HG03095 (cell line): ENCODE data around the gene PACS2.
"Not testable (repeated sequence)": the region's sequence is repeated elsewhere in the genome, so short reads cannot be mapped to it uniquely, and the experiment has no call there.

ENCODE experiments used
- ATAC-seq: cut with Tn5 transposase; IDR thresholded peaks from one replicate; pipeline ENCODE4 v1.9.1; 2021; ENCODE audit warnings: moderate library complexity; ENCODE audit not compliant: unreplicated experiment

Gene PACS2

DNA sequence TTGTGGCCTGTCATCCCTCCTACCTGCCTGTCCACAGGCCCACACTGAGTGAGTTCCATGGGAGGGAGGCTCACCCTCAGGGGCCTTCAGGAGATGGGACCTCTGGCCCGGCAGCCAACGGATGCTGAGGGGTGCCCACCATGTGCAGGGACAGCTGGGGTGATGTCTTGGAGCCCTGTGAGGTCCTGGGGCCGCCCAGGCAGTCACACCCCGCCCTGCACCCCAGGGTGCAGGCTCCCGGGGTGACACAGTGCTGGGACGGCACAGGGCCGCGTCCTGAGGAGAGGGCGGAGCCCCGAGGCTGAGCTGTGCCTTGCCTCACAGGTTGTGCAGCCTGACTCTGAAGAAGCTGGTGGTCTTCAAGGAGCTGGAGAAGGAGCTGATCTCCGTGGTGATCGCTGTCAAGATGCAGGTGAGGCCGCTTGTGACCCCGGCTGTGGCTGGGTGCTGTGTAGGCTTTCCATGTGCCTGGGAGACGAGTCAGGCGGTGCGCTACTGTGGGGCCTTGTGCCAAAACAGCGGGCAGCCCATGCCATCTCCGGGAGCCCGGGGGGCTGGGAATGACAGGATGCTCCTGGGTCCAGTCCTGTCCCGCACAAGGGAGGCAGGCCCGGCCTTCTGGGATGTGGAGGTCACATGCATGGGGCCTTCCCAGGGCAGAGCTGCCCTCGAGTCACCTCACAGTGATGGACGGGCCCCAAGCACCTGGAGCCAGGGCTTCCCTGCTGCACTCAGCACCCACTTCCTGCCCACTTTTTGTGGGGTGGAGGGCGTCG, 33.8 kb downstream of the PACS2 start:
- no peak for ATAC-seq

DNA sequence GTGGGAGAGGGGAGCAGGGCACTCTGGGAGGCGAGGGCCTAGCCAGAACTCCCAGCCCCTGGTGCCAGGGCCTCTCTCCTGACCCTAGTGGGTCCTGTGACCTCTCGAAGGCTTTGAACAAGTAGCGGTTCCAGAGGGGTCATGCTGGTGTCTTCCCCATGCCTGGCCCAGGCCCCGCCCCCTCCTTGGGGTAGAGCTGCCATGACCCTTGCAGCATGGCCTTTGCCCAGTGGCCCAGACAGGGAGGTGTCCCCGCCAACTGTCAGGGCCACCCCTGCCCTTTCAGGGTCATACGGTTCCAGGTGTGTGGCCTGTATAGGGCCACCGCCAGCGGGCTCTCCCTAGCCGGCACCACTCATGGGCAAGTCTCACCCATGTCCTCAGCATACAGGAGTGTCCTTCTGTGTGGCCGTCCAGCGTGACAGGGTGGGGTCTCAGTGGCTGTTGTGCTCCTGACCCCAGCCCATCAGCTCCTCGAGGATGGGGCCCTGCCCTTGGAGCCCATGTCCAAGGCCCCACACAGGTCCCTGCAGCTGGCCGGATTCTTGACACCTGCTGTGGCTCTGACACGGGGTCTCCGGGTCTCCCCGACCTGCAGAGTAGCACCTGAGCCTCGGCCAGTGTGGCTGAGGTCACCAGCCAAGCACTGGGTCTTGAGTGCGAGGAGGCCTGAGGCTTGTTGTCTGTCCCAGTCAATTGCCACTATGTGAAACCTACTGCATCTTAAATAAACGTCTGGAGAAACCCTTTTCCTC, 34.6 kb downstream of the PACS2 start:
- ATAC-seq, result no peak

DNA sequence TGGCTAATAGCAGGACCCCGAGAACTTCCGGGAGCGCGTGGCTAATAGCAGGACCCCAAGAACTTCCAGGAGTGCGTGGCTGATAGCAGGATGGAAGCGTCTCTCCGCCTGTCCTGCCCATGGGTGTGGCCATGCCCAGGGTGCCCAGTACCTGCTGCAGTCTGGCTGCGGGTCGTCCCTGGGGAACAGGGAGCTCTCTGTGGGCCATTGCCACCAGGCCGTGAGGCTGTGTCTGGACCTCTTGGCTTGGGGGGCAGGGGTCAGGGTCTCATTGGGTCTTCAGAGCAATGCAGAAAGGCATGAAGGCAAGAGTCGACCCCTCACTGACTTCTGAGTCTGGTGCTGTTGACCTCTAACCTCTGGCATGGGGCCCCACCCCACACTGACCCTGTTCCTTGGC, 35.4 kb downstream of the PACS2 start:
- ATAC-seq, result no peak

DNA sequence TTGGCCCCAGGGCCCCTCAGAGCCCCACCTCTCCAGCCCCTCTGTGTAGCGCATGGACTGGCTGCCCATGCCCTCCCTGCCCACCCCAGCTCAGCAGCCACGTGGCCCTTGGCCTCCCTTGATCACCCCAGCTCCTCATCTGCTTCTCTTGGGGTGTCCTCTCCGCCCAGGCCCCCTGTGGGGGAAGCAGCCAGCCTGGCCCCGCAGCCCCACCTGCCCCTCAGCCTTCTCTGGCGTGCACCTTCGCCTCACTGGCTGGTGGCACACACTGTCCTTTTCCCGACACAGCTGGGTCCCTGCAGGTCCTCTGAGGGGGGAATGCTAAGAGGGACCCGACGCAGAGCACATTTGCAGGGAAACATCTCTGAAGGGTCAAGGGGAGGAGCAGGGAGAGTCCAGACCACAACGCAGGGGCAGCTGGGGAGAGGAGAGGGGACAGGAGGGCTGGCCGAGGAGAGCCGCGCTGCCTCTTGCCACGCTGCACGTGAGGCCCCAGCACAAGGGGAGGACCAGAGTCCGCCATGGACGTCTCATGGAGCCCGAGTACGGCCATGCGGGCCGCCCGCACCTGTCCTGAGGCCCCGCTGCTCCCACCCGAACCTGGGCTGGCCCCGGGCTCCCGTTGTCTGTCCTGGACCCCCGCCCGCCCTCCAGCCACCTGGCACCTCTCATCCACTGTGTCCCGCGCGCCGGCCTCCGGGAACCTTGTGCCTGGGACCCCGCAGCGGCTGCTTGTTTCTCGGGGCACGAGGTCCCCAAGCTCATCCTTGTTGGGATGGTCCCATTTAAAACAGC, 36.1 kb downstream of the PACS2 start:
- ATAC-seq, result no peak

DNA sequence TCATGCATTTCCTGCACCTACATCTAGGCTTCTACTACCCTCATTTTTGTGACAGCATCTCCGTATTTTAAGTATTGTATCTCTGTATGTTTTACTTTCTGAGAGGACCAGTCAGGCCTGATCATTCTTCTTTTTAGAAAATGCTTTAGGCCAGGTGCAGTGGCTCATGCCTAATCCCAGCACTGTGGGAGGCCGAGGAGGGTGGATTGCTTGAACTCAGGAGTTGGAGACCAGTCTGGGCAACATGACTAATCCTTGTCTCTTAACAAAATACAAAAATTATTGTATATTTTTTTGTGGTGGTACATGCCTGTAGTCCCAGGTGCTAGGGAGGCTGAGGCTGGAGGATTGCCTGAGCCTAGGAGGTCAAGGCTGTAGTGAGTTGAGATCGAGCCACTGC, 36.9 kb downstream of the PACS2 start:
- ATAC-seq, result no peak

DNA sequence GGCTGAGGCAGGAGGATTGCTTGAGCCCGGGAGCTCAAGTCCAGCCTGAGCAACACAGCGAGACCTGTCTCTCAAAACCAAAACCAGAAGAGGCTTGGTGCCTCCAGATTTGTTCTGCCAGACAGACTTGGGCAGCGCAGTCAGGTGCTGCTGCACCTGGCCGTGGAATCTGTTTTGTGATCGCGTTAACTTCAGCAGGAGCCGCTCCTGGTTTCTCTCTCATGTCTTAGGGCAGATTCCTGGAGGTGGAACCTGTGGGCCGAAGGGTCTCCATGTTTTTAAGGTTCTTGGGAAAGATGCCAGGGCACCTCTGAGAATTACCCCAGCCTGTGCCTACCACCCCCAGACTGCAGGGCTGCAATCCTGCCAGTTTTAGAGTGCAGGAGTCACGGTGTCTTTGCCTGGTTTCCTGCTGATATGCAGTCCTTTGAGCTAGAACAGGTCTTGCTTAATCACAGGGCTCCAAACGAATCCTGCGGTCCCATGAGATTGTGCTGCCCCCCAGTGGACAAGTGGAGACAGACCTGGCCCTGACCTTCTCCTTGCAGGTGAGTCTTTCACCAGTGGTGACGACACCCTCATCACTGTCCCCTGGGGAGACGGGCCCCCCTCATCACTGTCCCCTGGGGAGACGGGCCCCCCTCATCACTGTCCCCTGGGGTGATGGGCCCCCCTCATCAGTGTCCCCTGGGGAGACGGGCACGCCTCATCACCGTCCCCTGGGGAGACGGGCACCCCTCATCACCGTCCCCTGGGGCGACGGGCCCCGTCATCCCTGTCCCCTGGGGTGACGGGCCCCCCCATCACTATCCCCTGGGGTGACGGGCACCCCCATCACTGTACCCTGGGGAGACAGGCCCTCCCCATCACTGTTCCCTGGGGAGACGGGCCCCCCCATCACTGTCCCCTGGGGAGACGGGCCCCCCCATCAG, 37.6 kb downstream of the PACS2 start:
- no peak for ATAC-seq

DNA sequence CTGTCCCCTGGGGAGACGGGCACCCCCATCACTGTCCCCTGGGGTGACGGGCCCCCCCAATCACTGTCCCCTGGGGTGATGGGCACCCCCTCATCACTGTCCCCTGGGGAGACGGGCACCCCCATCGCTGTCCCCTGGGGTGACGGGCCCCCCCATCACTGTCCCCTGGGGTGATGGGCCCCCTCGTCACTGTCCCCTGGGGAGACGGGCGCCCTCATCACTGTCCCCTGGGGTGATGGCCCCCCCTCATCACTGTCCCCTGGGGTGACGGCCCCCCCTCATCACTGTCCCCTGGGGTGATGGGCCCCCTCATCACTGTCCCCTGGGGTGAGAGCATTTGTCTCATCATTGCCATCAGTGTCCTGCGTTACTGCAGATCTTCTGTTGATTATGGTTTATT, 38.6 kb downstream of the PACS2 start:
- ATAC-seq, result no peak

DNA sequence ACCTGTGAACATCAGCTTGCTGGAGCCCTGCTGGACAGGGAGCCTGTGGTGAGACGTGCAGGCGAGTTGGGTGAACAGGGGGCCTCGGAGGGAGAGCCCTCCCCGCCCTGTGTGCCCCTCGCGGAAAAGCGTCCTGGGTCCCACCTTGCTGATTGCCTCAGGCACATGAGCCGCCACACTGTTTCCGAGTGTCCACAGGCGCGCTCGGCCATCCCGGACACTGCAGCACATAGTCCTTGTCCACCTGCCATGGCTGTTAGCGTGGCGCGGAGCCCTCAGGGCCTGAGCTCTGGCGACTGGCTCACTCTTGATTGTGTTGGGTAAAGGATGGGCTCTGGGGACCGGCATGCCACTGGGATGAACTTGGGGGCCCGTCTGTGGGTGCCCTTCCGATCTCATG, 40.0 kb downstream of the PACS2 start:
- no peak for ATAC-seq

DNA sequence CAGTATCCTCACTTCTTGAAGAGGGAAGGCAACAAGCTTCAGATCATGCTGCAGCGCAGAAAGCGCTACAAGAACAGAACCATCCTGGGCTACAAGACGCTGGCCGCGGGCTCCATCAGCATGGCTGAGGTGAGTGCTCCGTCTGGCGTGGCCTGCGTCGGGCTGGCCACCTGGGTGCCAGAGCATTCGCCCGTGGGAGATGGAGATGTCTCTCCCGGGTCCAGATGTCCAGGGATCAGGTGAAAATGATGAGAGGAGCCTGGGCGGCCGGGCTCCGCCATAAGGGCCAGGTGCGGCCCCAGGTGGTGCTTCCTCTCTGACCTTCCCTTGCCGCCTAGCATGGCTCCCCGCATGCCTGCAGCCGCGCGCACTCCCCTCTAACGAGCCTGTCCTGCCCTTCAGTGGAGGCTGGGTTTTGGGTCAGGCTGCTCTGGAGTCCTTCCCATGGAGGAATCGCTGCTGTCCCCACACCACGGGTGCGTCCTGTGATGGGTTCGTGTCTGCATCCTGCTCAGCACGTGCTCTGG, 40.6 kb downstream of the PACS2 start:
- no peak for ATAC-seq

DNA sequence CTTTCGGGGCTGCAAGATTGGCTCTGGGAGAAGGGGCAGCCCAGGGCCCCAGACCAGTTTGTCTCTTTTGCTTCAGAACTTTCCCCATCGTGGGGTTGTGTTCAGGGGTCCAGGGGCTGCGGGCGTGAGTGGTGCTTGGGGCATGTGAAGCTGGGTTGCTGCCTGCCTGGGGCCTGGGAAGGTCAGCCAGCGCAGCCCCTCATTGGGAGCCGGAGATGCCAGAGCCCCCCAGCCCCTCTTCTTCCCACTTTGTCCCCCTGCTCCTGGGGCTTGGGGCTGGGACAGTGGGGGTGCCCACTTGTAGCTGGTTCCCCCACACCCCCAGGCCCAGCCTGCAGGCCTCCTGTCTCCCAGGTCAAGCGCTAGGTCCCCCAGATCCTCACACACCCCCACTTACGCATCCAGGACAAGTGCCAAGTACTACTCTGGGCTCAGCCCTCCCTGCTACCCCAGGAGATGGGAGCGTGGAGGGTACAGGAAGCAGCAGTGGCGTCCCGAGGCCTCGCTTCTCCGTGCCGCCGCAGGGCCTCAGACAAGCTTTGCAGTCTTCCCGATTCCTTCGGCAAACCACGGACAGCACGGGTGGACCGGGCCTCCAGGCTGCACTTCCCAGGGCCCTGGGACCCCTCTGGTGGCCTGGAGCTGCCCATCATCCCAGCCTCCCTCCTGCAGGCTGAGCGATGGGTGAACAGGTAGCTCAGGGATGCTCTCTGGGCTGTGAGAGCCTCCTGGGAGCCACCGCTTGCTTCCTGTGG, 41.5 kb downstream of the PACS2 start:
- ATAC-seq, result no peak

DNA sequence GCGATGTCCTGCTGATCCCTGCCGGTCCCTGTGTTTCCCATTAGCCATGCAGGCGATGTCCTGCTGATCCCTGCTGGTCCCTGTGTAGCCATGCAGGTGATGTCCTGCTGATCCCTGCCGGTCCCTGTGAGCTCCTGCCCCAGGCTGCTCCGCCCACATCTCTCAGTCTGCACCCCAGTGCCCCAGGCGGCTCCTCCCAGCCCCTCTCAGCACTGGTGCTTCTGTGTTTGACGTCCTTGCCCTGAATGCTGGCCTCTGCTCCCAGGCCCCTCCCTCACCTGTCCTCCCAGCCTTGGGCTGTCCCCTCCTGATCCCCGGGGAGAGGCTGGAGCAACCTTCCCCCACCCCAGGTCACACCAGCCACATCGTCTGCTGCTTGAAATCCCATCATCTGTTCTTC, 42.4 kb downstream of the PACS2 start:
- ATAC-seq, result no peak

DNA sequence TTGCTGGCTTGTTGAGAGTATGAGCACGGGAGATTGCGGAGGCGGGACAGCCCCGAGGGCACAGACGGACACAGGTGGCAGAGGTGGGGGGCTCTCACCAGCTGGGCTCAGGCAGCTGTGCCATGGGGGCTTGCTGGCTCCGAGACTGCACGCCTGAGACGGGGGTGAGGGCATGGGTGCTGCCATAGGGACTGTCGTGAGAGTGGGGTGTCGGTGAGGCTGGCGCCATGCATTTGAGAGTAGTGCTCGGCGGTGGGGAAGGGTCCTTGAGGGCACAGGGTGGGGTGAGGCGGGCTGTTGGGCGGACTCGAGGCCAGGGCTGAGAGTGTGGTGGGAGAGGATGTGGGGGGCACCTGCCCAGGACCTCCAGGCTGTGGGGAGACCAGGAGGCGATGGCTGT, 43.1 kb downstream of the PACS2 start:
- ATAC-seq, result no peak

DNA sequence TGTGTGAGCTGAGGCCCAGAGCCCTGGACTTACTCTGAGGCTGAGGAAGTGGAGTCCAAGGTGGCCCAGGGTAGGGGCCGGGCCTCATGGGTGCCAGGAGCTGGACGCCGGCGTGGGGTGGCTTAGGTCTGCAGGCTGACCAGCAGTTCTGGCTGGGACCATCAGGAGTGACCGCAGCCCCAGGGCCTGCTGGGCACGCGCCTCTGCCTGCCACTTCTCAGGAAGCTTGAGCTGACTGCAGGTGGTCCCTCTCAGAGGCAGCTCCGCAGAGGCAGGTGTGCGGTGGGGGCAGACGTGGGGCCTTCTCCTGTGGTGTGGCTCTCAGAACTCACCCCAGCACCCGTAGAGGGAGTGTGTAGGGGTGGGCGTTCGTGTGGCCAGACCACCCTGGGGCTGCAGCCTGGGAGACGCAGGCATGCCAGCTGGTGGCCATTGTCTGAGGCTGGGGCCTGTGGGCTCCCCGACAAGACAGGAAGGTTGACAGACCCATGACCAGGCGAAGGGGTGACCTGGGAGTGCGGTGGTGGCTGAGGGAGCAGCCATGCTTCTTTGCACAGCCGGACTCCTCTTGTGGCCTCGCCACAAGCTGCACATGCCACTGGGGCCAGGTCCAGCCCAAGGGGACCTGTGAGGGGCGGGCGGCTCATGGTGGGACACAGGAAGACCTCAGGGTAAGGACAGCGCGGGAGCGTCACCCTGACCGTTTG, 43.7 kb downstream of the PACS2 start:
- no peak for ATAC-seq

DNA sequence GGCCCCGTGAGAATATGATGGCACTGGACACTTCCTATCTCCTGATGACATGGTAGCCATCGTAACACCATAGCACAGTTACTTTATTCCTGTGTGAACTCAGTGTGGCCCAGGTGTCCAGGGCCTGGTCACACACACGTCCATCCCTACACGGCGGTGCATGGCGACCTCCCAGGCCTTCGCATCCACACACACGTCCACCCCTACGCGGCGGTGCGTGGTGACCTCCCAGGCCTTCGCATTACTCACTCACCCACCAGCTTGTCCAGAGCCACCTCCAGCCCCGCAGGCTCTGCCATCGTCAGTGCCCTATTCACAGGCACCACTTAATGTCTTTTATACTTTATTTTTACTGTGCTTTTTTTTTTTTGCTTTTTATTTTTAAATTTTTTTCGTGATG, 44.4 kb downstream of the PACS2 start:
- no peak for ATAC-seq

DNA sequence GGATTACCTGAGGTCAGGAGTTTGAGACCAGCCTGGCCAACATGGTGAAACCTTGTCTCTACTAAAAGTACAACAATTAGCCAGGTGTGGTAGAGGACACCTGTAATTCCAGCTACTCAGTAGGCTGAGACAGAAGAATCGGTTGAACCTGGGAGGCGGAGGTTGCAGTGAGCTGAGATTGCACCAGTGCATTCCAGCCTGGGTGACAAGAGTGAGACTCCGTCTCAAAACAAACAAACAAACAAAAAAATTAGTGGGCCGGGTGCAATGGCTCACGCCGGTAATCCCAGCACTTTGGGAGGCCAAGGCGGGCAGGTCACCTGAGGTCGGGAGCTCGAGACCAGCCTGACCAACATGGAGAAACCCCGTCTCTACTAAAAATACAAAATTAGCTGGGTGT, 46.9 kb downstream of the PACS2 start:
- ATAC-seq, result not testable (repeated sequence)

DNA sequence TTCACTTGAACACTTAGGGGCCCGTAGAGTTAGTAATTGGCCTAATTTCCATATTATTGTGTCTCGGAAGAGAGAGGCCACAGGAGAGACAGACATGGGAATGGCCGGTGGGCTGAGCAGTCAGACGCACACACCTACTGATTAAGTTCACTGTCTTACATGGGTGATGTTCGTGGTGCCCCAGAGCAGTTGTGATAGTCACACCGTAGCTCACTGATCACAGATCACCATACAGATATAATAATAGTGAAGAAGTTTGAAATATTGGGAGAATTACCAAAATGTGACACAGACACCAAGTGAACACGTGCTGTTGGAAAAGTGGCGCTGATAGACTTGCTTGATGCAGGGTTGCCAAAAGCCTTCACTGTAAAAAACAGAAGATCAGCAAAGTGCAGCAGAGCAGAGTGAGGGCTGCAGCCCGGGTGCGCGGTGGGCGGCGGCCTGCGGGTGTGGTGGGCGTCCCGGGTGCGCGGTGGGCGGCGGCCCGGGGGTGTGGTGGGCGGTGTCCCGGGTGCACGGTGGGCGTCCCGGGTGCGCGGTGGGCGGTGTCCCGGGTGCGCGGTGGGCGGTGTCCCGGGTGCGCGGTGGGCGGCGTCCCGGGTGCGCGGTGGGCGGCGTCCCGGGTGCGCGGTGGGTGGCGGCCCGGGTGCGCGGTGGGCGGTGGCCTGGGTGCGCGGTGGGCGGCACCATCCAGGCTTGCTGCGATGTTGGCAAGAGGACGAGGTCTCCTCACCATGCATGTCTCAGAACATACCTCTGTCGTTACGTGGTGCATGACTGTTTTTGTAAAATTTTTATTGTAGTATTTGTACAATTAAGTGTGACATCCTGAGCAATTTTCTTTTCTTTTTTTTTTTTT, 49.5 kb downstream of the PACS2 start:
- ATAC-seq, result no peak

DNA sequence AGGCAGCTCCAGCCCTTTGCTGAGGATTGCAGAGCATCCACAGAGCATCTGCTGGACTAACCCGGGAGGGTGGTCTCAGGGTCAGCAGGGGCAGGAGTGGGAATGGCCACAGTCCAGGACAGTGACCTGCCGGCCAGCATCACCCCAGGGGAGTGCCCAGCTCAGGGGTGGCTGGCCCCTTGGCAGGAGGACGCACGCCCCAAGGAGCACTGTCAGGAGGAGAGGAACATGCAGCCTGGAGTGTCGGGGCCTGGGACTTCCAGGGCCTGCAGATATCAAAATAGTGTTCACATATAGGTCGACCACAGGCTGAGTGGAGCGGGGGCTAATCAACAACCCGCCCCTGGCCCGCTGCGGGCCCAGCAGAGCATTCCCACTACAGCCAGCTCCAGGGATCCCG, 50.6 kb downstream of the PACS2 start:
- ATAC-seq, result no peak

DNA sequence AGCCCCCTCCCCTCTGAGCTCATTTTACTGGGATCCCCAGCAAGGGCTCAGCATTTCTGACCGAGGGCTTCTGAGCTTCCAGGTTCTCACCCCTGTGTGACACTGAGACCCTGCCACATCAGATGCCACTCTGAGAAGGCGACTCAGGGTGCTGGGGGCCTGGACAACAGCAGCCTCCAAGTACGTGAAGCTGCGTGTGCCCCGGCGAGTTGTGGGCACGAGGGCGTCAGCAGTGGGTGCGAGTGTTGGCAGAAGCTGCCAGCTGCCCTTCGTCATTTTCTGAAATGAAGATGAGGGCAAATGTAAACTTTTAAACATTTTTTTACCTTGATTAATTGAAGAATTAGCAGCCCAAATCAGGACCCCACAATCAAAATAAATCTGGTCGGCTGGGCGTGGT, 51.1 kb downstream of the PACS2 start:
- no peak for ATAC-seq
